GM12878 (cell line): ENCODE measurements around the gene ACTR2. TPM values are rescaled to one million over a fixed set of nuclear protein-coding genes. Genes with fewer than 3 reads are reported as not detected.

ENCODE experiments used
- ATAC-seq: fragments of 200-7000 bp; cut with Tn5 transposase; 3 replicates; pipeline ENCODE4 v1.9.1; 2020; ENCODE audit warnings: mild to moderate bottlenecking, moderate library complexity
- BruUV-seq: library from RNA; stranded (reverse); fragments of 400-500 nt; replicated peaks from 2 replicates; lab custom pipeline; 2021; lab: Mats Ljungman, UMichigan
- CTCF ChIA-PET: fragments of 300-600 bp; sonication (Branson Sonifier 250); formaldehyde crosslinking; extraction: SDS; loops from one replicate; lab custom pipeline; 2021; ENCODE audit warnings: inconsistent platforms; lab: Yijun Ruan, JAX
- POLR2A ChIA-PET: fragments of 350-600 bp; formaldehyde crosslinking; extraction: SDS; loops from one replicate; lab custom pipeline; 2021; ENCODE audit warnings: inconsistent platforms; lab: Charles Lee
- RAD21 ChIA-PET: fragments of 300-600 bp; sonication (Branson Sonifier 250); formaldehyde crosslinking; loops from one replicate; lab custom pipeline; 2023; ENCODE audit warnings: antibody characterized with exemption; ENCODE audit not compliant: unreplicated experiment; lab: Charles Lee
- SMC1A ChIA-PET: fragments of 300-600 bp; sonication (Branson Sonifier 250); formaldehyde crosslinking; loops from one replicate; lab custom pipeline; 2023; ENCODE audit not compliant: unreplicated experiment, uncharacterized antibody; lab: Charles Lee
- DNase-seq: peaks from one replicate; pipeline ENCODE4 v3.0.0-alpha.2; 2011; ENCODE audit warnings: low read depth, low spot score
- FAIRE-seq: peaks from 3 replicates; lab custom pipeline; 2011; peaks lifted over from hg19 to GRCh38; lab: Jason Lieb, UNC
- H2AFZ ChIP-seq: 2 replicates; pipeline ENCODE4 v1.6.0; 2011; ENCODE audit warnings: low read depth, low read length, control low read depth; ENCODE audit not compliant: control insufficient read depth
- H3K27ac ChIP-seq: 2 replicates; pipeline ENCODE4 v1.5.1; 2011; ENCODE audit warnings: control low read depth; ENCODE audit not compliant: control insufficient read depth, insufficient read depth
- H3K27me3 ChIP-seq, 2 experiments: replicated peaks in 1 of 2; 2 replicates each; pipeline versions ENCODE4 v1.6.0 to v1.6.1; 2011; ENCODE audit warnings: low read length in 1 of 2; ENCODE audit not compliant: control insufficient read depth in 2 of 2, insufficient read depth in 2 of 2
- H3K36me3 ChIP-seq, 2 experiments: 2 replicates each; pipeline ENCODE4 v1.5.1; 2011; ENCODE audit warnings: low read length in 1 of 2; ENCODE audit not compliant: control insufficient read depth in 2 of 2, insufficient read depth in 2 of 2
- H3K4me1 ChIP-seq: 2 replicates; pipeline ENCODE4 v1.6.1; 2011; ENCODE audit warnings: mild to moderate bottlenecking, low read length, moderate library complexity, mixed read lengths; ENCODE audit not compliant: control insufficient read depth, insufficient read depth
- H3K4me2 ChIP-seq: 2 replicates; pipeline ENCODE4 v1.6.0; 2011; ENCODE audit warnings: control low read depth; ENCODE audit not compliant: control insufficient read depth, insufficient read depth
- H3K4me3 ChIP-seq: fragments of 200-600 bp; sonication (generic); 2 replicates; pipeline ENCODE4 v1.5.1; 2016
- H3K79me2 ChIP-seq: 2 replicates; pipeline ENCODE4 v1.6.0; 2011; ENCODE audit warnings: low read length; ENCODE audit not compliant: control insufficient read depth, insufficient read depth
- H3K9ac ChIP-seq: 2 replicates; pipeline ENCODE4 v1.8.0; 2011; ENCODE audit warnings: low read length, control low read depth, mixed read lengths; ENCODE audit not compliant: control insufficient read depth, insufficient read depth
- H3K9me3 ChIP-seq: replicated peaks from 3 replicates; pipeline ENCODE4 v1.5.1; 2011; ENCODE audit warnings: mild to moderate bottlenecking, low read length; ENCODE audit not compliant: control insufficient read depth, insufficient read depth
- H4K20me1 ChIP-seq: 2 replicates; pipeline ENCODE4 v1.6.0; 2011; ENCODE audit not compliant: control insufficient read depth, insufficient read depth
- CBX3 ChIP-seq: fragments of 200-600 bp; sonication (generic); IDR thresholded peaks from 2 replicates; pipeline ENCODE4 v1.6.1; 2016; ENCODE audit warnings: low read depth, borderline replicate concordance
- ESRRA ChIP-seq: IDR thresholded peaks from 2 replicates; pipeline ENCODE4 v1.6.1; 2012; ENCODE audit warnings: mild to moderate bottlenecking, low read length, improper control_type of control experiment
- FOS ChIP-seq: IDR thresholded peaks from 3 replicates; pipeline ENCODE4 v1.6.1; 2011; ENCODE audit warnings: borderline replicate concordance; ENCODE audit not compliant: insufficient read length; ENCODE audit errors: extremely low read depth
- IRF3 ChIP-seq: fragments of 450-650 bp; IDR thresholded peaks from 2 replicates; pipeline ENCODE4 v1.6.1; 2014; ENCODE audit warnings: mild to moderate bottlenecking
- KDM1A ChIP-seq: fragments of 200-600 bp; sonication (generic); IDR thresholded peaks from 2 replicates; pipeline ENCODE4 v1.6.1; 2016; ENCODE audit warnings: borderline replicate concordance
- MEF2B ChIP-seq: fragments of 450-650 bp; IDR thresholded peaks from 2 replicates; pipeline ENCODE4 v1.6.1; 2018; ENCODE audit warnings: mild to moderate bottlenecking, moderate library complexity; ENCODE audit not compliant: partially characterized antibody, poor library complexity, severe bottlenecking
- MTA3 ChIP-seq: IDR thresholded peaks from 2 replicates; pipeline ENCODE4 v1.6.1; 2012; ENCODE audit warnings: low read length, inconsistent platforms, borderline replicate concordance
- POU2F2 ChIP-seq: IDR thresholded peaks from 3 replicates; pipeline ENCODE4 v1.6.1; 2011; ENCODE audit warnings: low read depth, mild to moderate bottlenecking, low read length, borderline replicate concordance
- RBBP5 ChIP-seq: fragments of 200-600 bp; sonication (generic); conservative IDR thresholded peaks from 2 replicates; pipeline ENCODE4 v1.6.1; 2016
- RUNX3 ChIP-seq: IDR thresholded peaks from 2 replicates; pipeline ENCODE4 v1.6.1; 2012; ENCODE audit warnings: low read length, inconsistent platforms
- SIN3A ChIP-seq: IDR thresholded peaks from 2 replicates; pipeline ENCODE4 v1.6.1; 2012; ENCODE audit warnings: low read depth, low read length, improper control_type of control experiment
- SMAD1 ChIP-seq: fragments of 450-650 bp; IDR thresholded peaks from 2 replicates; pipeline ENCODE4 v1.6.1; 2018; ENCODE audit warnings: mild to moderate bottlenecking, low read depth; ENCODE audit not compliant: partially characterized antibody
- SREBF1 ChIP-seq: IDR thresholded peaks from 2 replicates; pipeline ENCODE4 v1.6.1; 2012; ENCODE audit warnings: mild to moderate bottlenecking, low read length
- TCF12 ChIP-seq: IDR thresholded peaks from 2 replicates; pipeline ENCODE4 v1.6.1; 2011; ENCODE audit warnings: low read depth, mild to moderate bottlenecking, low read length
- TCF7 ChIP-seq: IDR thresholded peaks from 2 replicates; pipeline ENCODE4 v1.6.1; 2014; ENCODE audit warnings: antibody characterized with exemption, borderline replicate concordance
- WRNIP1 ChIP-seq: IDR thresholded peaks from 2 replicates; pipeline ENCODE4 v1.6.1; 2011; ENCODE audit warnings: low read depth, low read length, improper control_type of control experiment, borderline replicate concordance
- WGBS: methylation state at CpG from one replicate; pipeline ENCODE4 v1.1.6; 2016; ENCODE audit warnings: low lambda C conversion rate; ENCODE audit not compliant: insufficient replicate concordance, insufficient coverage; ENCODE audit errors: missing lambda C conversion rate; 5-methylcytosine and 5-hydroxymethylcytosine counted together
- in situ Hi-C: fragments of 300-500 bp; cut with MboI; formaldehyde crosslinking; loops from 9 replicates; pipeline ENCODE4 v1.14.3; 2018; ENCODE audit warnings: mixed read lengths
- intact Hi-C: fragments of 100-400 bp; cut with micrococcal nuclease; formaldehyde crosslinking; loops from one replicate; pipeline ENCODE4 v1.14.2; 2022; ENCODE audit not compliant: unreplicated experiment
- polyA plus RNA-seq, 11 experiments: library from polyadenylated mRNA; depleted of rRNA in 4 of 11; unstranded in 6 of 11; stranded (reverse) in 5 of 11; fragments of >200 nt; fragmentation: Nextera tagmentation in 4 of 11; fragmentation: Illumina TruSeq in 1 of 11; extraction: Ambion mirVana in 4 of 11; extraction: Trizol in 1 of 11; gene quantifications; 1 replicate in 1 of 11; 2 replicates in 10 of 11; pipeline versions ENCODE4 v1.2.1 to v1.2.3, GENCODE V29; 2011 to 2016; ENCODE audit warnings: inconsistent platforms in 2 of 11, missing spikeins in 2 of 11, low read depth in 1 of 11
- total RNA-seq, 4 experiments: library from RNA; depleted of rRNA in 3 of 4; stranded (reverse); fragments of >200 nt in 3 of 4; fragmentation: Illumina TruSeq in 1 of 4; extraction: Trizol in 1 of 4; gene quantifications; 2 replicates each; pipeline versions ENCODE4 v1.2.1 to v1.2.3, GENCODE V29; 2013 to 2021
- TF ChIP-seq, protein P1 (sequence below): IDR thresholded peaks from 2 replicates; pipeline ENCODE4 v1.6.1; 2012; ENCODE audit warnings: low read depth, low read length, improper control_type of control experiment

ACTR2 gene
- total and polyA plus RNA-seq, 10 of the 15 experiments (the other 5 are each of a cell fraction or from before 2014, with no cell fraction given), result 94.2 to 401 (median 195) TPM

GRCh38 chr2:65296971-65297370, 69.3 kb downstream of the ACTR2 start:
- no peak overlapping the region for H3K27ac ChIP-seq
- no peaks in the 10 kb centered on the region for H3K36me3 ChIP-seq
- no peak overlapping the region for H3K9ac ChIP-seq
- H3K4me3 ChIP-seq, result no peak overlapping the region
- ATAC-seq (no peak), FAIRE-seq (no peak)
- ChIA-PET POLR2A (interaction anchor here (0.6 kb wide), 1 partner anchor 70 kb away, joined by 8 read pairs; the partner anchor contains the start of gene ACTR2), CTCF (interaction anchor here (0.6 to 1.9 kb wide), 7 partner anchors 11 to 232 kb away, joined by 3 to 4 read pairs (median 3); no protein-coding TSS in a partner anchor), SMC1A (interaction anchor here (0.6 to 1.7 kb wide), 8 partner anchors 12 to 256 kb away, joined by 3 to 8 read pairs (median 4); no protein-coding TSS in a partner anchor)
- H3K27me3 ChIP-seq, result peaks cover 0 to 2% of the 10 kb centered on the region in 2 experiments; a peak in 1 of 4 replicates
- BruUV-seq, result no TSS peak
- H2AFZ ChIP-seq, result no peak overlapping the region
- H3K9me3 ChIP-seq, result no peaks in the 10 kb centered on the region
- intact Hi-C loops, result no loop called here
- TF ChIP-seq POU2F2, result peak; percentile 66; the same call in 1 of the 3 replicates
- TF ChIP-seq RUNX3, result peak; percentile 24; the same call in 1 of the 2 replicates
- no peak for TF ChIP-seq RBBP5
- TF ChIP-seq, all 136 proteins: peak for 2
- peaks cover 32% of the 10 kb centered on the region for H3K4me1 ChIP-seq
- no peak for DNase-seq
- RAD21 ChIA-PET, result interaction anchor here (0.6 to 1.1 kb wide), 2 partner anchors 23 to 44 kb away, joined by 3 read pairs; no protein-coding TSS in a partner anchor
- H4K20me1 ChIP-seq, result no peaks in the 10 kb centered on the region
- H3K79me2 ChIP-seq, result no peaks in the 10 kb centered on the region
- peak overlapping the region; percentile 18; the same call in 1 of the 2 replicates for H3K4me2 ChIP-seq
- in situ Hi-C loops, result no loop called here
- WGBS, result 62% methylated on average over 7 of the region's 7 CpGs

DNA sequence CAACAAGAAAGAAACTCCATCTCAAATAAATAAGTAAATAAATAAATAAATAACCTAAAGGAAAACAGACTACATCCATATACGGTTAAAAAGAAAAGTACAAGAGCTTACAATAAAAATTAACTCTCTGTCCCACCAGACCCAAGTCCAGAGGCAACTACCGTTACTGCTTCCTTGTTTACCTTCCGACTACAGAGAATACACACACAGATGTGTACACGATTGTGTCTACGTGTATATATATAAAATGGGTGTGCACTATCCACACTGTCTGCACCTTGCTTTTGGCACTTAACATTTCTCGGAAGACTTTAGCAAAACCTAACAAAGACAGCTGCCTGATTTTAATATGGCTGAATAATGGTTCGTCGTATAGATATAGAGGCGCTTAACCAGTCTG, 69.9 kb downstream of the ACTR2 start:
- Histone ChIP-seq H3K4me1 (peaks cover 38% of the 10 kb centered on the region), H2AFZ (no peak overlapping the region), H3K27ac (no peak overlapping the region), H3K4me3 (no peak overlapping the region), H3K36me3 (no peaks in the 10 kb centered on the region), H3K79me2 (no peaks in the 10 kb centered on the region), H3K4me2 (no peak overlapping the region), H3K9ac (no peak overlapping the region), H3K27me3 (peaks cover 0 to 2% of the 10 kb centered on the region in 2 experiments; a peak in 1 of 4 replicates), H4K20me1 (no peaks in the 10 kb centered on the region), H3K9me3 (no peaks in the 10 kb centered on the region)
- intact Hi-C loops (no loop called here), in situ Hi-C loops (no loop called here)
- ChIA-PET SMC1A (interaction anchor here (1.4 to 1.7 kb wide), 4 partner anchors 21 to 124 kb away, joined by 4 to 8 read pairs (median 5); no protein-coding TSS in a partner anchor), CTCF (interaction anchor here (0.7 to 1.9 kb wide), 4 partner anchors 10 to 156 kb away, joined by 3 to 5 read pairs (median 4); no protein-coding TSS in a partner anchor), RAD21 (interaction anchor here (0.6 to 1.1 kb wide), 2 partner anchors 23 to 44 kb away, joined by 3 read pairs; no protein-coding TSS in a partner anchor), POLR2A (interaction anchor here (0.6 kb wide), 1 partner anchor 70 kb away, joined by 8 read pairs; the partner anchor contains the start of gene ACTR2)
- no TSS peak for BruUV-seq
- no peak for ATAC-seq
- WGBS, result 79% methylated on average over 9 of the region's 9 CpGs
- no peak for FAIRE-seq
- no peak for DNase-seq
- TF ChIP-seq SMAD1 (no peak), CBX3 (no peak), IRF3 (no peak), TCF12 (no peak), KDM1A (no peak), ESRRA (no peak), WRNIP1 (no peak), MEF2B (no peak), SREBF1 (no peak), MTA3 (no peak), TCF7 (no peak), SIN3A (no peak), FOS (no peak)
- TF ChIP-seq, protein P1, sequence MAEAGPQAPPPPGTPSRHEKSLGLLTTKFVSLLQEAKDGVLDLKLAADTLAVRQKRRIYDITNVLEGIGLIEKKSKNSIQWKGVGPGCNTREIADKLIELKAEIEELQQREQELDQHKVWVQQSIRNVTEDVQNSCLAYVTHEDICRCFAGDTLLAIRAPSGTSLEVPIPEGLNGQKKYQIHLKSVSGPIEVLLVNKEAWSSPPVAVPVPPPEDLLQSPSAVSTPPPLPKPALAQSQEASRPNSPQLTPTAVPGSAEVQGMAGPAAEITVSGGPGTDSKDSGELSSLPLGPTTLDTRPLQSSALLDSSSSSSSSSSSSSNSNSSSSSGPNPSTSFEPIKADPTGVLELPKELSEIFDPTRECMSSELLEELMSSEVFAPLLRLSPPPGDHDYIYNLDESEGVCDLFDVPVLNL, result no peak
